HL-60 (cell line): ENCODE results near the gene DACT3.

ENCODE experiments used
- DNase-seq, 2 experiments: peaks; one replicate each; pipeline ENCODE4 v3.0.0-alpha.2; 2010 to 2020; ENCODE audit warnings: low read depth in 1 of 2, low spot score in 1 of 2
- H3K27ac ChIP-seq: fragments of 250-450 bp; sonication (Bioruptor Pico); replicated peaks from 2 replicates; pipeline ENCODE4 v1.5.1; 2020; ENCODE audit warnings: mild to moderate bottlenecking, moderate library complexity
- H3K27me3 ChIP-seq: fragments of 250-450 bp; sonication (Bioruptor Pico); 2 replicates; pipeline ENCODE4 v1.5.1; 2021; ENCODE audit warnings: mild to moderate bottlenecking, moderate library complexity; ENCODE audit not compliant: insufficient read depth, poor library complexity, severe bottlenecking
- H3K4me3 ChIP-seq: replicated peaks from 2 replicates; pipeline ENCODE4 v1.5.1; 2011; ENCODE audit warnings: mild to moderate bottlenecking, control low read depth, low read length; ENCODE audit not compliant: insufficient read depth
- GABPA ChIP-seq: IDR thresholded peaks from 2 replicates; pipeline ENCODE4 v1.6.1; 2012; ENCODE audit warnings: low read depth
- POLR2AphosphoS5 ChIP-seq: IDR thresholded peaks from 2 replicates; pipeline ENCODE4 v1.6.1; 2012; ENCODE audit warnings: low read depth
- SPI1 ChIP-seq: IDR thresholded peaks from 2 replicates; pipeline ENCODE4 v1.6.1; 2012; ENCODE audit warnings: low read depth, mild to moderate bottlenecking, borderline replicate concordance
- TF ChIP-seq, protein P1 (sequence below): IDR thresholded peaks from one replicate; pipeline ENCODE4 v1.5.1; 2011; ENCODE audit warnings: low read length, control low read depth, inconsistent platforms; ENCODE audit not compliant: insufficient read depth
- TF ChIP-seq, protein P2 (sequence below): IDR thresholded peaks from 2 replicates; pipeline ENCODE4 v1.6.1; 2012; ENCODE audit warnings: low read depth; ENCODE audit not compliant: insufficient replicate concordance

Gene DACT3

DNA sequence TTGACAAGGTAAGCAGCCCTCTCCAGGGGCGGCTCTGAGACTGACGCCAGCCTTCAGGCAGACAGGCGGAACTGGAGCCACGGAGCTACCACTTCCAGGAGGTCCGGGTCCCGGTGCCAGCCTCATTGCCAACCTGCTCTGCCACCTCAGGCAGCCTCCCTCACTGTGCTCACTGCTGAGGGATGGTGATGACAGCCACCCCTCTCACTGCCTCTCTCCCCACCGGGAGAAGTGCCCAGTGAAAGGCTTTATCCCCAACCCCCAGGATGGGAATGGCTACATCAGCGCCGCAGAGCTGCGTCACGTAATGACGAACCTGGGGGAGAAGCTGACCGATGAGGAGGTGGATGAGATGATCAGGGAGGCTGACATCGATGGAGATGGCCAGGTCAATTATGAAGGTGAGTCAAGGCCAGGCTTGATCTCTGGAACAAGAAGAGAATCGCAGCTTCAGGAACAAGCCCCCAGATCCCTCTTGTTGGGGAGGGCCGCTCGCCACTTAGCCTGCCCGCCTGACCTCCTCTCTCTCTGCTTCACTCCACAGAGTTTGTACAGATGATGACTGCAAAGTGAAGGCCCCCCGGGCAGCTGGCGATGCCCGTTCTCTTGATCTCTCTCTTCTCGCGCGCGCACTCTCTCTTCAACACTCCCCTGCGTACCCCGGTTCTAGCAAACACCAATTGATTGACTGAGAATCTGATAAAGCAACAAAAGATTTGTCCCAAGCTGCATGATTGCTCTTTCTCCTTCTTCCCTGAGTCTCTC is 52.2 kb downstream of the DACT3 start:
- TF ChIP-seq POLR2AphosphoS5, result no peak
- TF ChIP-seq, protein P1, sequence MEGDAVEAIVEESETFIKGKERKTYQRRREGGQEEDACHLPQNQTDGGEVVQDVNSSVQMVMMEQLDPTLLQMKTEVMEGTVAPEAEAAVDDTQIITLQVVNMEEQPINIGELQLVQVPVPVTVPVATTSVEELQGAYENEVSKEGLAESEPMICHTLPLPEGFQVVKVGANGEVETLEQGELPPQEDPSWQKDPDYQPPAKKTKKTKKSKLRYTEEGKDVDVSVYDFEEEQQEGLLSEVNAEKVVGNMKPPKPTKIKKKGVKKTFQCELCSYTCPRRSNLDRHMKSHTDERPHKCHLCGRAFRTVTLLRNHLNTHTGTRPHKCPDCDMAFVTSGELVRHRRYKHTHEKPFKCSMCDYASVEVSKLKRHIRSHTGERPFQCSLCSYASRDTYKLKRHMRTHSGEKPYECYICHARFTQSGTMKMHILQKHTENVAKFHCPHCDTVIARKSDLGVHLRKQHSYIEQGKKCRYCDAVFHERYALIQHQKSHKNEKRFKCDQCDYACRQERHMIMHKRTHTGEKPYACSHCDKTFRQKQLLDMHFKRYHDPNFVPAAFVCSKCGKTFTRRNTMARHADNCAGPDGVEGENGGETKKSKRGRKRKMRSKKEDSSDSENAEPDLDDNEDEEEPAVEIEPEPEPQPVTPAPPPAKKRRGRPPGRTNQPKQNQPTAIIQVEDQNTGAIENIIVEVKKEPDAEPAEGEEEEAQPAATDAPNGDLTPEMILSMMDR, result no peak
- TF ChIP-seq, protein P2, sequence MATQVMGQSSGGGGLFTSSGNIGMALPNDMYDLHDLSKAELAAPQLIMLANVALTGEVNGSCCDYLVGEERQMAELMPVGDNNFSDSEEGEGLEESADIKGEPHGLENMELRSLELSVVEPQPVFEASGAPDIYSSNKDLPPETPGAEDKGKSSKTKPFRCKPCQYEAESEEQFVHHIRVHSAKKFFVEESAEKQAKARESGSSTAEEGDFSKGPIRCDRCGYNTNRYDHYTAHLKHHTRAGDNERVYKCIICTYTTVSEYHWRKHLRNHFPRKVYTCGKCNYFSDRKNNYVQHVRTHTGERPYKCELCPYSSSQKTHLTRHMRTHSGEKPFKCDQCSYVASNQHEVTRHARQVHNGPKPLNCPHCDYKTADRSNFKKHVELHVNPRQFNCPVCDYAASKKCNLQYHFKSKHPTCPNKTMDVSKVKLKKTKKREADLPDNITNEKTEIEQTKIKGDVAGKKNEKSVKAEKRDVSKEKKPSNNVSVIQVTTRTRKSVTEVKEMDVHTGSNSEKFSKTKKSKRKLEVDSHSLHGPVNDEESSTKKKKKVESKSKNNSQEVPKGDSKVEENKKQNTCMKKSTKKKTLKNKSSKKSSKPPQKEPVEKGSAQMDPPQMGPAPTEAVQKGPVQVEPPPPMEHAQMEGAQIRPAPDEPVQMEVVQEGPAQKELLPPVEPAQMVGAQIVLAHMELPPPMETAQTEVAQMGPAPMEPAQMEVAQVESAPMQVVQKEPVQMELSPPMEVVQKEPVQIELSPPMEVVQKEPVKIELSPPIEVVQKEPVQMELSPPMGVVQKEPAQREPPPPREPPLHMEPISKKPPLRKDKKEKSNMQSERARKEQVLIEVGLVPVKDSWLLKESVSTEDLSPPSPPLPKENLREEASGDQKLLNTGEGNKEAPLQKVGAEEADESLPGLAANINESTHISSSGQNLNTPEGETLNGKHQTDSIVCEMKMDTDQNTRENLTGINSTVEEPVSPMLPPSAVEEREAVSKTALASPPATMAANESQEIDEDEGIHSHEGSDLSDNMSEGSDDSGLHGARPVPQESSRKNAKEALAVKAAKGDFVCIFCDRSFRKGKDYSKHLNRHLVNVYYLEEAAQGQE, result no peak
- TF ChIP-seq SPI1, result no peak
- no peak for TF ChIP-seq GABPA
- no peak for DNase-seq
- Histone ChIP-seq H3K4me3 (no peak overlapping the region), H3K27me3 (no peaks in the 10 kb centered on the region), H3K27ac (no peak overlapping the region)

DNA sequence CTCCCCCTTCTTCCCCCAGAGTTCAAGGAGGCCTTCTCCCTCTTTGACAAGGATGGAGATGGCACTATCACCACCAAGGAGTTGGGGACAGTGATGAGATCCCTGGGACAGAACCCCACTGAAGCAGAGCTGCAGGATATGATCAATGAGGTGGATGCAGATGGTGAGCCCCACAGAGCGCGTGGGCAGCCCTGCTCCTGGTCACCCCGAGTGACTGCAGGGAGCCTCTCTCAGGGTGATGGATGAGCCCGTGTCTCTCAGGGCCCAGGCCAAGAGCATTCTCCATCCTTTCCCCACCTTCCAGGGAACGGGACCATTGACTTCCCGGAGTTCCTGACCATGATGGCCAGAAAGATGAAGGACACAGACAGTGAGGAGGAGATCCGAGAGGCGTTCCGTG is 52.8 kb downstream of the DACT3 start:
- H3K27ac ChIP-seq, result no peak overlapping the region
- no peak for TF ChIP-seq POLR2AphosphoS5
- TF ChIP-seq SPI1, result no peak
- TF ChIP-seq, protein P1, result no peak
- no peak for TF ChIP-seq GABPA
- TF ChIP-seq, protein P2, result no peak
- H3K27me3 ChIP-seq, result no peaks in the 10 kb centered on the region
- no peak overlapping the region for H3K4me3 ChIP-seq
- DNase-seq, result no peak

DNA sequence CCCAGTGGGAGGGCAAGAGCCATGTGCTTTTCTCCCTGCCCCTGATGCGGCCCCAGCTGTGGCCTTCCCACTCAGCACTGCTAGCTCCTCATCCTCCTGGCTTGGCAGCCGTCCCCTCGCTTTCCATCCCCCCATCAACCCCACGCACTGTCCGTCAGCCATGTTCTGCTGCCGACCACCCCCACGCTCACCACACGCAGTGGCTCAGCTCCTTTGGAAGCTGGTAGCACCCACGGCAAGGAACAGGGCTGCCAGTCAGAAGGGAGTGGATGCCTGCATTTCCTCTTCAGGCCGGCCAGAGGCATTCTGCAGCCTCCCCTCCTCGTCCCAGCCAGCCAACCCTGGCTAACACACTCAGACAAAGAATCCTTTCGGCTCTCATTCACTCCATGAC is 53.5 kb downstream of the DACT3 start:
- DNase-seq, result no peak
- no peak for TF ChIP-seq POLR2AphosphoS5
- TF ChIP-seq GABPA, result no peak
- TF ChIP-seq, protein P1, result no peak
- TF ChIP-seq SPI1, result no peak
- TF ChIP-seq, protein P2, result no peak
- no peaks in the 10 kb centered on the region for H3K27me3 ChIP-seq
- H3K4me3 ChIP-seq, result no peak overlapping the region
- no peak overlapping the region for H3K27ac ChIP-seq
